ENCODE data around the gene LRFN2.

LRFN2 gene

GRCh38 chr6:40394381-40394780 lies 192.8 kb downstream of the LRFN2 start:
- in situ Hi-C loops (cut with MboI; ENCODE audit: low pct_unique_long_range_greater_than_20kb, low sequenced_read_pairs, unreplicated experiment): no loop called here
- DNase-seq (ENCODE audit: low spot score): no peak
- TF ChIP-seq CTCF (IDR thresholded peaks at IDR 0.05; ENCODE audit: extremely low read depth, insufficient read depth, missing control alignments): no peak

- TF ChIP-seq CTCF (IDR thresholded peaks at IDR 0.05; ENCODE audit: extremely low read depth, insufficient read depth, missing control alignments): no peak
- in situ Hi-C loops (cut with MboI; ENCODE audit: low pct_unique_long_range_greater_than_20kb, low sequenced_read_pairs, unreplicated experiment): no loop called here
- DNase-seq (ENCODE audit: low spot score): no peak
Measured at GRCh38 chr6:40393641-40394040, 193.5 kb downstream of the LRFN2 start.

GRCh38 chr6:40392589-40392988 lies 194.6 kb downstream of the LRFN2 start:
- TF ChIP-seq CTCF (IDR thresholded peaks at IDR 0.05; ENCODE audit: extremely low read depth, insufficient read depth, missing control alignments): no peak
- in situ Hi-C loops (cut with MboI; ENCODE audit: low pct_unique_long_range_greater_than_20kb, low sequenced_read_pairs, unreplicated experiment): no loop called here
- DNase-seq (ENCODE audit: low spot score): no peak

GRCh38 chr6:40391851-40392517 lies 195.2 kb downstream of the LRFN2 start:
- no peak for TF ChIP-seq CTCF (IDR thresholded peaks at IDR 0.05; ENCODE audit: extremely low read depth, insufficient read depth, missing control alignments)
- in situ Hi-C loops (cut with MboI; ENCODE audit: low pct_unique_long_range_greater_than_20kb, low sequenced_read_pairs, unreplicated experiment): no loop called here
- no peak for DNase-seq (ENCODE audit: low spot score)

GRCh38 chr6:40391086-40391485 lies 196.1 kb downstream of the LRFN2 start:
- TF ChIP-seq CTCF (IDR thresholded peaks at IDR 0.05; ENCODE audit: extremely low read depth, insufficient read depth, missing control alignments): no peak
- in situ Hi-C loops (cut with MboI; ENCODE audit: low pct_unique_long_range_greater_than_20kb, low sequenced_read_pairs, unreplicated experiment): no loop called here
- no peak for DNase-seq (ENCODE audit: low spot score)

GRCh38 chr6:40390144-40390800 lies 196.9 kb downstream of the LRFN2 start:
- no peak for TF ChIP-seq CTCF (IDR thresholded peaks at IDR 0.05; ENCODE audit: extremely low read depth, insufficient read depth, missing control alignments)
- in situ Hi-C loops (cut with MboI; ENCODE audit: low pct_unique_long_range_greater_than_20kb, low sequenced_read_pairs, unreplicated experiment): no loop called here
- DNase-seq (ENCODE audit: low spot score): no peak

Data from GM13977 (cell line).